GM21447 (cell line): ENCODE measurements around the gene PRSS57.
"Not testable (repeated sequence)": the region's sequence is repeated elsewhere in the genome, so short reads cannot be mapped to it uniquely, and the experiment has no call there.

Source experiments
- ATAC-seq: cut with Tn5 transposase; IDR thresholded peaks from one replicate; pipeline ENCODE4 v1.9.1; 2021; ENCODE audit not compliant: unreplicated experiment

PRSS57 gene

DNA sequence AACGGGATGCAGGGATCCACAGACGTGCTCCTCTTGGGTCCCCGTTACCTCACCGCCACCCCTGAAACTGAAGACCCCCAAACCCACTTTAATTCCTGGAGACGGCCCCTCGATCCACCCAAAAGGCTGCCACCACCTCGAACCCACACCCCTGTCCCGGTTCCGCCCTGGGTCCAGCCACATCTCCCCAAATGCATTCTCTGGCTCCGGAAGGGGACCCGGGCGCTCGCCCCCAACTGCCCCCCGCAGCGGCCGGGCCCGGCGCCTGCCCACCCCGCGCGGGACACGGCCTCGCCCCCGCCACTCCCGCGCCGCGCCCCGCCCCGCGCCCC lies 19.3 kb downstream of the PRSS57 start:
- ATAC-seq = no peak

DNA sequence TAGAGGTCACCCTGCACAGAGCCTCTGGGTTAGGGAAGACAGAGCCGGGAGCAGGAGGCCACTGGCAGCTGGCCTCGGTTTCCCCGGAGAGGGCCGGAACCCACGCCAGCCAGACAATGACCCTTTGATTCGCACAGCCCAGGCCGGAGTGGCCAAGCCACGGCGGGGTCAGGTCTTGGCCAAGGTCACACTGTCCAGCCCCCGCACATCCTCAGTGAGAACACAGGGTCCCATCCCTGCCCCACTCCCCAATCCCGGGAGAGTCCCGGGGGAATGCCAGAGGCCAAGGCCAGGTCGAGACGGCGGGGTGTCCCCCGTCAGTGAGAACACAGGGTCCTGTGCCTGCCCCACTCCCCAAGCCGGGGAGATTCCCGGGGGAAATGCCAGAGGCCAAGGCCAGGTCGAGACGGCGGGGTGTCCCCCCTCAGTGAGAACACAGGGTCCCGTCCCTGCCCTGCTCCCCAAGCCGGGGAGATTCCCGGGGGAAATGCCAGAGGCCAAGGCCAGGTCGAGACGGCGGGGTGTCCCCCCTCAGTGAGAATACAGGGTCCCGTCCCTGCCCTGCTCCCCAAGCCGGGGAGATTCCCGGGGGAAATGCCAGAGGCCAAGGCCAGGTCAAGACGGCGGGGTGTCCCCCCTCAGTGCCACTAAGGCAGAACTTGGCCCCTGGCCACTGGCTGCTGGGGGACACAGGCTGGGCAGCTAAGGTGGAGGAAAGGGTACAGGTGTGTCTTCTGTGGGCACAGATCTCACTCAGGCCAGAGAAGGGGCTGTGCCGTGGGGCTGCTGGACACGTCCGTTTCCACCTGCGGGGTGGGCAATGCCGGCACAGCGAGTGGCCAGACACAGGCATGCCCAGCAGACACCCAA lies 20.7 kb downstream of the PRSS57 start:
- no peak for ATAC-seq

DNA sequence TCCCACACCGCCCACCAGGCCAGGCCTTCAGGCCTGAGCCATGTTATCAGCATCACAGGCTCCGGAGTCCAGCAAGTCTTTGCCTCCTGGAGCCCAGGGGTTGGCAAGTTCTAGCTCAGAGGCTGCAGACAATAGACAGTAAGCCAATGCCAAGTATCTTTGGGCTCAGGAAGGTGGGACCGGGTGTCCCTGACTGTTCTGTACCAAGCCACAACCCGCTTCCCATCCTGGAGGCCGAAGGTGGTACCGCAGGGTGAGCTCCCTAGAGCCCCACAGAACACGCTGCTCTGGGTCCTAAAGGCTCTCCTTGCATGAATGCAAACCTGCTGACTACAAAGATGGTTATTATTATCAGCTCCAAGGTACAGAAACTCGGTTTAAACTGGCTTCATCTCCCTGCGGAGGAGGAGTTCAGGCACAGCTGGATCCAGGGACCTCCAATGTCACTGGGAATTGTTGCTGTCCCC lies 24.6 kb downstream of the PRSS57 start:
- ATAC-seq = no peak

DNA sequence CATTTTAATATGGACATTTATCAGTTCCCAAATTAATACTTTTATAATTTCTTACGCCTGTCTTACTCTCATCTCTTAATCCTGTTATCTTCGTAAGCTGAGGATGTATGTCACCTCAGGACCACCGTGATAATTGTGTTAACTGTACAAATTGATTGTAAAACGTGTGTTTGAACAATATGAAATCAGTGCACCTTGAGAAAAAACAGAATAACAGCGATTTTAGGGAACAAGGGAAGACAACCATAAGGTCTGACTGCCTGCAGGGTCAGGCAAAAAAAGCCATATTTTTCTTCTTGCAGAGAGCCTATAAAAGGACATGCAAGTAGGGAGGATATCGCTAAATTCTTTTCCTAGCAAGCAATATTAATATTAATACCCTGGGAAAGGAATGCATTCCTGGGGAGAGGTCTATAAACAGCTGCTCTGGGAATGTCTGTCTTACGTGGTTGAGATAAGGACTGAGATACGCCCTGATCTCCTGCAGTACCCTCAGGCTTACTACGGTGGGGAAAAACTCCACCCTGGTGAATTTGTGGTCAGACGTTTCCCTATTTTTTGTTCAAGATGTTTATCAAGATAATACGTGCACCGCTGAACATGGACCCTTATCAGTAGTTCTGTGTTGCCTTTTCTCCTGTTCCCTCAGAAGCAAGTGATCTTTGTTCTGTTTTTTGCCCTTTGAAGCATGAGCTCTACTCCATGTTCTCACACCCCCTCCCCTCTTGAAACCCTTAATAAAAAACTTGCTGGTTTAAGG lies 26.4 kb downstream of the PRSS57 start:
- not testable (repeated sequence) for ATAC-seq

DNA sequence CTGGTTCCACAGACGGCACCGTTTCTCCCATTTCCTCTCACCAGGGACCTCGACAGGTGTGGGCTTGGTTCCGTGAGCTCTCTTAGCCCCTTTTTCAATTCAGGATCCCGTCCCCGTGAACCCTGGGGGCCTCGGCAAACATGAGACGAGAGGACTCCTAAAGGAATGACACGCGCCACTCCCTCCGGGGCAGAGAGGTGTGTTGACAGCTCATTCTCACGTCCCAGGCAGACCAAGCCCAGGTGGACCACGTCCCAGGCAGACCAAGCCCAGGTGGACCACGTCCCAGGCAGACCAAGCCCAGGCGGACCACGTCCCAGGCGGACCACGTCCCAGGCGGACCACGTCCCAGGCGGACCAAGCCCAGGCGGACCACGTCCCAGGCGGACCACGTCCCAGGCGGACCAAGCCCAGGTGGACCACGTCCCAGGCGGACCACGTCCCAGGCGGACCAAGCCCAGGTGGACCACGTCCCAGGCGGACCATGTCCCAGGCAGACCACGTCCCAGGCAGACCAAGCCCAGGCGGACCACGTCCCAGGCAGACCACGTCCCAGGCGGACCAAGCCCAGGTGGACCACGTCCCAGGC lies 28.2 kb downstream of the PRSS57 start:
- ATAC-seq = not testable (repeated sequence)

DNA sequence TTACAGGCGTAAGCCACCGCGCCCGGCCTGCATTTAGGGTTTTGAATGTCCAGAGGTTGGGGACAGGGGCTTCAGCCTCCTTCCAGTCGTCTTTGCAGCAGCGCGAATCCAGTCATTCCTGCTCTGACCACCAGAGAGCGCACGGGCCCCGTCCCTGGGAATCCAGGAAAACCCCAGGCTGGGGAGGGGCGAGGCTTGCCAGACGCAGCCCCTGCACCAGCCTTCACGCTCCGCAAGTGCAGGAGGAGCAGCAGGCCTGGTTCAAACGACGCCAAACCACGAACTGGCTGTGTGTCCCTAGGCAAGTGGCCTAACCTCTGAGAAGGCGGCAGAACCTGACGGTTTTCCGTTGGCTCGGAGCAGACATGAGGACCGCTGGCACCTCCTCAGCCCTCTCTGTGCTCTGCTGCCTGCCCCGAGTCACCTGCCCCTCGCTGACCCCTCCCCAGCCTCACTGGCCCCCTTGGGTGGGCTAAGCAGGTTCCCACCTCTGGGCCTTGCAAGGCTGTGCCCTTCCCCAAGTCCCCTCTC lies 30.3 kb downstream of the PRSS57 start:
- no peak for ATAC-seq

DNA sequence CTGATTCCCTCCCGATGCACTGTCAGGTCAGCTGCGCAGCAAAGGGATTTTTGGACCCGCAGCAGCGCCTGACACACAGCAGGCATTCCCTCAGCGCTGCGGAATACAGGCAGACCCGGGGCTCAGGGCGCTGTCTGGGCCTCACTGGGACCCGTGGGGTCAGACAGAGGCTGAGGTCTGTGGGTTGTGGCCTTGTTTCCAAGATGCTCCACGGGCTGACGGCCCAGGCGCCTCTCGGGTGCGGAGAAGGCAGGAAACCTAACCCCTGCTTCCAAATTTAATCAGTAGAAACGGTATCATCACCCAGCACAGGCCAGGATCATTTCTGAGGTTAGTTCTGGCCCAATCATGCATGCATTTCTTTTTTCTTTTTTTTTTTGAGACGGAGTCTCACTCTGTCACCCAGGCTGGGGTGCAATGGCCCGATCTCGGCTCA lies 31.6 kb downstream of the PRSS57 start:
- peak; percentile 1 for ATAC-seq

DNA sequence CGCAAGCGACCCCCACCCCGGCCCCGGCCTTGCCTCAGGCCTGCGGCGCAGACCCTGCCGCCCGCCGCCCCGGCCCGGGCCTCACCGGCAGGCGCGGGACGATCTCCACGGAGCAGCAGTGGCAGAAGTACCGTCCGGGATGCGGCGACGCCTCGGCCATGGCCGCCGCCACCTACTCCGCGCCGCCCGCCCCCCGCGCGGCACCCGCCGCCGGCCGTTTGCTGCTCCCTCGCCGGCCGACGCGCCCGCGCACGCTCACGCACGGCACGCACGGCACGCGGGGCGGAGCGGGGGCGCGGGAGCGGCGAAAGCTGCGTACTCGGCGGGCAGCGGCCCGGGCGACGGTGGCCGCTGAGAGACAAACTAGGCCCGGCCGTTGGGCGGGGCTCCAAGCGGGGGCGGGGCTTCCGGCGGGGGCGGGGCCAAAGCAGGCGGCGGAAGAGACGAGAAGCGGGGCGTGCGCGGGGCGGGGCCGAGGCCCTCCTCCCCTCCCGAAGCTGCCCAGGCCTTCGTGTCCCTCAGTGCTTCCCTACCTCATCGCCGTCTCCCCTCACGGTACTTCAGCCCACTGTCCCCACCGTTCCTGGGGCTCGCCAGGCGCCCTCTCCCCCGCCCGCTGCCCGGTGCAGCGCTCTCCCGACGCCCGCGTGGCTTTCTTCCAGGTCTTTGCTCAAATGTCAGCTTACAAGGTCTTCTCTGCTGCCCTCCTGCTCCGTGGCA lies 32.1 kb downstream of the PRSS57 start, which contains the start of gene RNF126:
Gene RNF126 (minus strand): TSS at position 253 of the 720 bp plus-strand sequence. CDS start 93 bp downstream, at position 160.
- ATAC-seq = peak; percentile 41

DNA sequence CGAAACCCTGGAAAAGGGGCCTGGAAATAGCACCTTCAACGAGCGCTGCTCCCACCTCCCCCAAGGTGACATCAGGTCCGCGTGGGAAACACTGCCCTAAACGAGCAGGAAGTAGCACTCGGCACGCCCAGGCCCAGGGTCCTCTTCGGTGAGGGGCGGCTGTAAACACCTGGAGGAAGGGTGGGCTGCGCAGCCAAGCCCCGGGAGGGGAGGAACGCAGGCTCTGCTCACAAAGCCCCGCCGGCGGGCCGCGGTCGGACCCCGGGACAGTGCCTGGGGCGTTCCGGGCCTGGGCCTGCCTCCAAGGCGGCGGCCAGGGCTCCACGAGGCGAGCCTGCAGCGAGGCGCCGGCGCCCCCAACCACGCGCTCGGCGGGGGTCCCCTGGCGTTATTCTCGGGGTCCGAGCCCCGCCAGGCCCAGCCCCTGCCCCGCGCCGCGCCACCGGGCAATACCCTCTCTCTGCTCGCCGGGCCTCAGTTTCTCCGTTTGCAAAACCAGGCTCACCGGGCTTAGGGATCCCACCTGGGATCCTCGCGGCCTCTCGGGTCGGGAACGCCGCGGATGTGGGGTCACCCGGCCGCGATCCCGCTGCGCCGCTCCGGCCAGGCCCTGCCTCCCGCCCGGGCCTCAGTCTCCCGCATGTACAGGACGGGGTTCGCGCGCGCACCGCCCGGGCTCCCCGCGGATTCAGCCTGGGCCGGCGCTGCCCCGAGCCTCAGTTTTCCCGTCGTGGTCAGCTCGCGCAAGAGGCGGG lies 32.9 kb downstream of the PRSS57 start:
- ATAC-seq = peak; percentile 12

DNA sequence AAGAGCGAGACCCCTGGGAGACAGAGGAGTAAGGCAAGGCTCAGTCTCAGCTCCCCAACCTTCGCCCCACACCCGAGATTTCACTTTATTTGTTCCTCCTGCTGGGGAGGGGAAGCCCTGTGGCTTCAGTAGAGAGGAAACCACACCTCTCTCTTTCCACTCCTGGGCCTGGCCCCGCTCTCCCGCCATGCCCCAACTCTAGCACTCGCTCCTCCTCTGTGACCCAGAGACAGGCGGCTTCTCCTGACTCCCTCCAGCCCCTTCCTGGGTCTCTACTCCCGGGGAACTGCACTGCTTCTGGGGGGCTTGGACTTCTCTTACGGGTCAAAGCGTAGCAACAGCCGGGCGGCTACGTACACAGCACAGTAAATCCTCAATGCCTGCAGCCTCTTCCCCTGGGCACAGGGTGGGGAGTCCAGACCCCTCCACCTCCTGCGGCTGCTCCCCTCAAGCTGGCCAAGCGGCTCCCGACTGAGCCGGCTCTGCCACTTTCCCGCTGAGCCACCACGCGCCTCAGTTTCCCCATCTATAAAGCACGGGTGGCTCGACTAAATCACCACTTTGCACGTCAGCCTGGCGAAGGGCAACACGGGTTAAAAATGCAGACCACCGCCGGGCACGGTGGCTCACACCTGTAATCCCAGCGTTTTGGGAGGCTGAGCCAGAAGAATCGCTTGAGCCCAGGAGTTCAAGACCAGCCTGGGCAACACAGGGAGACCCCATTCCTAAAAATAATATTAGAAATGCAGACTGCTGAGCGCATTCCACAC lies 33.6 kb downstream of the PRSS57 start:
- no peak for ATAC-seq

DNA sequence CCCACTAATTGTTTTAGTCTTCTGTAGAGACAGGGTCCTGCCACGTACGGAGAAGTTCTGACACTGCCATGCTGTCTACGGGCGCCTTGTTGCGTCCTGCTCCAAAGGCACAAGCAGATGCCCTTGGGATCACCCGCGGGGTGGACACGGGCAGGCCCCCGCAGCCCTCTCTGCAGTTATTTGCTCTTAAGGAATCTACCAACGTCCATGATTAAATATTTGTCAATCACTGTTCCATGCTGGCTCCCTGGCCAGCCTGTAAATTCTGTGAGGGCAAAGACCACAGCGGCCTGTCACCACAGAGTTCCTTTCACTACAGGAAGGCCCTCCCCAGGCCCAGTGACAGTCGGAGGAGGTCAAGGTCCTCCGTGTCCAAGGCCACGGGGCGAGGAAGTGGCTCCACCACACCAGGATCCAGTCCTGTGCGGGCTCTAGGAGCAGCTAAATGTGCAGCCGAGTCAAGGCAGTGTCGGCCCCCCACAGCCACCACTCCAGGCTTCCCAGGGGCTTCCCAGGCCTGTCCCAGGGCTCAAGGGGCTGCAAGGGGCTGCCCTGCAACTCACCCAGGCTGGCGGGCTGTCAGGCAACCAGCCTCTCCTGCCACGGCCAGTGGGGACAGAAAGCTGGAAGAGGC lies 34.3 kb downstream of the PRSS57 start:
- ATAC-seq = no peak

DNA sequence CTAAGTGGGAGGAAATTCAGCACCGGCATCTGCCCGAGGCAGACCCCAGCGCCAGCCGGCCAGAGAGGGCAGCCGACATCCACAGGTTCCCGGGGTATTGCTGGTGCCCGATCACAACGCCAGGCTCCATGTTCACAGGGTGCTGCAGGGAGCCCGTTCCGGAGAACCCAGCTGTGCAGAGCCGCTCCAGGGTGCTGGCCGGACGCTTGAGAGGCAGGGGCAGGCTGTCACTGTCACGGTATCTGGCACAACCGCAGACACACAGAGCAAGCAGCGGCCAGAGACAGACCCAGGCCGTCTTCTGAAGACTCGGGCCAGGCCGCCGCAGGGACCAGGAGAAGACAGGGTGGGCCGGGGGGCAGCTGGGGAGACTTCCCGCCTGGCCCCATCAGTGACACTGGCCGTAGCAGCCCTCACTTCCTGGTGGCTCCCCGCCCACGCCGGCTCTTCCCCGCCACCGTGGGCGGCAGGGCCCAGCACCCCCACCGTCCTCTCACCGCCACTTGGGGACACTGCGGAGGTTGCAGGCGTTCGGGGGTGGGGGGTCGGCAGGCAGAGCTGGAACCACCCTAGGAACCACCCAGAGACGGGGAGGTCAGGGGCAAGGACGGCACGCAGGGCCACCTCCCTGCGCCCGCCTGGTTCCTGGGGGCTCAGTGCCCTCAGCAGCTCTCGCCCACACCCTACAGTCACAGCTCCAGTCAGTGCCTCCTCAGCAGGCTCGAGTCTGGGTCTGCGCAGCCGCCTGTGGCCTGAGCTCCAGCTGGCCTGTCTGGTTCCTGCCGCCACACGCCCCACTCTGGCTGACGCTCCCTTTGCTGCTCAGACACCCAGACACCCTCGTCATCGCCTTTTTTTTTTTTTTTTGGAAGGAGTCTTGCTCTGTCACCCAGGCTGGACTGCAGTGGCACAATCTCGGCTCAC lies 36.1 kb downstream of the PRSS57 start:
- ATAC-seq = no peak

DNA sequence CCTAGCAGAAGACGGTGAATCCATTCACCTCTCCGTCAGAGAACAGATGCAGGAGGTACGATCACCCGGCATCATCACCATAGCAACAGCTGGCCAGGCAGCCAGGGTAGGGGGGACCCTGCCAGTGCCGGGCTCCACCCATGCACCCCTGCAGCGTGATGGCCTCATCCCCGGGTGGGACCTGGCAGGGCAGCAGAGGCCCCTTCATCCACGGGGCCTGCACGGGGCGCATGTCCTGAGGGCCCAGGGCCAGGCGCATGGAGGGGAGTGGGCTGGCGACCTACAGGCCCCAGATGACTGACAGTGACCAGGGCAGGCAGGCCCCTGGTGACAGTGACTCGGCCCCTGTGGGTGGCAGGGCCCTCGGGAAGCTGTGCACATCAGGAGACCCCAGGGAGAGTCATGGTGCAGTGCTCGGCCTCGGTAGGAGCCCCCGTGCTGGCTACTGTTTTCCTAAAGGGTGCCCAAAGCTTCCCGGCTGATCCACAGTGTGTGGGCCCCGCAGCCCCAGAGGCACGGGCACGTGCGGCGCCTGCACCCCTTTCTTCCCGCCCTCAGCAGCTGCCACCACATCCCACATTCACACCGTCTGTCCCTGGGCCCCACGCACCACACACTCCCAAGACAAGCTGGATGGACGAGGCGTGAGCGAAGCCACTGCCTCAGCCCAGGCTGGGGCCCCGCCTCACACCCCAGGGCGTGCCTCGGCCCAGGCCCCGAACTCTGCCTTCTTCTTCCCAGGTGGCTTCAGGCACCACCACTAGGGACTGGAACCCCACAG lies 37.0 kb downstream of the PRSS57 start:
- ATAC-seq = no peak

DNA sequence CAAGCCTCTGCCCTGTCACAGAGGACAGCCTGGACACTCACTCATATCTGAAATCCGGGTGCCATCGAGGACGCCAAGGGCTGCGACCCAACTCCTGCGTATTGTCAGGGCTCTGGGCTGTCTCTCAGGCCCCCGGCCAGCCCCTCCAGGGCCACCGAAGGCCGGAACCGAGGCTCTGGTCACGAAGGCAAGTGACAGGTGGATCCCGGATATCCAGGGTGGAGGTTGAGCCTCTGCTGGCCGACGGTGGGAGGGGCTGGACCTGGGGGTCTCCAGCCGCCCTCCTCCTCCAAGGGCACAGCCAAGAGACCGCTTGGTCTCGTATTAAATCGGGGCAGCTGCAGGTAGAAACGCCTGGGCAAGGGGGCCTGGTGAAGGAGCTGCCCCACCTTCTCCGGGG lies 37.6 kb downstream of the PRSS57 start:
- no peak for ATAC-seq

DNA sequence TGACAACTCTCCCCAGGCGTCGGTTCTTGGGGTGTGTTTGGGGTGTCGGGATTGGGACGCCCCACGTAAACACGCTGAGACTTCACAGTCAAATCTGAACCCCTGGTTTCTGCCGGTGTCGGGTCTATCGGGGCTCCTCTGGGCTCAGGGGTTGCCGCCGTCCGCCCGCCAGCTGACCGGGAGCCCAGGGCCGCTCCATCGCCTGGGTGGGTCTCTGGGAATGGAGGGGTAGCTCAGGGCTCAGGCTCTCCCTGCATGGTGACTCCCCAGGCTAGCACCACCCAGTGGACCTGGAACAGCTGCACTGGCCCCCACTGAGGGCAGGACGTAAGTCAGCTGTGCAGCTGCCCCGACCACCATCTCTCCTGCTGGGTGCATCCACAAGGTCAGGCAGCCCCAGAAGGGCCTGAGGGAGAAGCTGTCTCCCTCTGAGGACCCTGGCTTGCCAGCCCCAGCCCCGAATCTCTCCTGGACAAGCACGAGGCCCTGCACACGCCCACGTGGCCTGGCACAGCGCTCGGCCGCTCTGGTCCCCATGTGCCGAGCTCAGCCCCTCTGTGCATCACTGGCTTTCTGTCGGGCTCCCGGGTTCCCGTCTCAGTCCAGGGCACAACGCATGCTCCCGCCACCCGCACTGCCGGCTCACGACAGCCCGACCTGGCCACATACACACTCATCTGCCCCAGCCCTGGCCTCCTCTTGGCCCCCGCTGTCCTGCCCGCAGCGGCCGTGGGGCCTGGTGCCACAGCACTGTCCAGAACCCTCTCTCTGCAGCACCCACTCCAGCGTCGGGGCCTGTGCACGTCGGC lies 38.3 kb downstream of the PRSS57 start:
- no peak for ATAC-seq

DNA sequence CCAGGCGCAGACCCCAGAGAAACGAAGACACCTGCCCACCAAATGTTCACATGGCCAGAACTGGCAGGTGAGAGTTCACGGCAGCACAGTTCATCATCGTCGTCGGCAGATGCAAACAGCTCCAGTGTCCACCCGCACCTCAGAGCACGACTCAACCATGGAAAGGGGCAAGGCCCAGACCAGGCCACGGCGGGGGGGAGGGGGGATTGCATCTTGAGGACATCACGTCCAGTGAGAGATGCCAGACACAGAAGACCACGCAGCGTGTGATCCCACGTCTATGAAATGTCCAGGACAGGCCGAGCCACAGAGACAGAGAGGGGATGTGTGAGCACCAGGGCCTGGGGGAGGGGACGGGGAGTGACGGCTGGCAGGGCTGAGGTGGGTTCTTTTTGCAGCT lies 39.6 kb downstream of the PRSS57 start:
- ATAC-seq = no peak
